ENCODE results near the gene TP53RK. TPM values are rescaled to one million over a fixed set of nuclear protein-coding genes. Genes with fewer than 3 reads are reported as not detected.

The TP53RK gene
- polyA plus RNA-seq, 3 donors from 2014 or later = 17.5 to 23.9 (median 18.4) TPM

DNA sequence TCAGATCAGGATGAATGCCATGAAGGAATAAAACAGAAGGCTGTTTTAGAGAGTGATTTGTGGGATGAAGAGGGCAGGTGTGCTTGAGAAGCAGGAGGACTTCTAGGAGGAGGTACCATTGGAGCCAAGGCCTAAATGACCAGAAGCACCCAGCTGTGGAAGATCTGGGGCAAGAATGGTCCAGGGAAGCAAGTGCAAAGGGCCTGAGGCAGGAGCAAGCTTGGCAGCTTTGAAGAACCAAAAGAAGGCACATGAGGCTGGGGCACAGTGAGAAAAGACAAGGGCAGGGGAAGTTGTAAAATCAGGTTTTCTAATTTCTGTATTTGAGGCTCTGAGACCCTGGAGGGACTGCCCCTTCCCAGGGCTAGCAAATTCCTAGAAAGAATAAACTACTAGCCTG, 47.8 kb downstream of the TP53RK start:
- Mint-ChIP-seq H3K27ac (no peak overlapping the region), H3K4me3 (no peak overlapping the region), H3K36me3 (no peaks in the 10 kb centered on the region), H3K4me1 (no peaks in the 10 kb centered on the region), H3K27me3 (ENCODE audit: low read depth in 3 of 3) (peaks cover 1 to 5% (median 3%) of the 10 kb centered on the region in 3 donors), H3K9me3 (no peaks in the 10 kb centered on the region)
- no peak for DNase-seq

DNA sequence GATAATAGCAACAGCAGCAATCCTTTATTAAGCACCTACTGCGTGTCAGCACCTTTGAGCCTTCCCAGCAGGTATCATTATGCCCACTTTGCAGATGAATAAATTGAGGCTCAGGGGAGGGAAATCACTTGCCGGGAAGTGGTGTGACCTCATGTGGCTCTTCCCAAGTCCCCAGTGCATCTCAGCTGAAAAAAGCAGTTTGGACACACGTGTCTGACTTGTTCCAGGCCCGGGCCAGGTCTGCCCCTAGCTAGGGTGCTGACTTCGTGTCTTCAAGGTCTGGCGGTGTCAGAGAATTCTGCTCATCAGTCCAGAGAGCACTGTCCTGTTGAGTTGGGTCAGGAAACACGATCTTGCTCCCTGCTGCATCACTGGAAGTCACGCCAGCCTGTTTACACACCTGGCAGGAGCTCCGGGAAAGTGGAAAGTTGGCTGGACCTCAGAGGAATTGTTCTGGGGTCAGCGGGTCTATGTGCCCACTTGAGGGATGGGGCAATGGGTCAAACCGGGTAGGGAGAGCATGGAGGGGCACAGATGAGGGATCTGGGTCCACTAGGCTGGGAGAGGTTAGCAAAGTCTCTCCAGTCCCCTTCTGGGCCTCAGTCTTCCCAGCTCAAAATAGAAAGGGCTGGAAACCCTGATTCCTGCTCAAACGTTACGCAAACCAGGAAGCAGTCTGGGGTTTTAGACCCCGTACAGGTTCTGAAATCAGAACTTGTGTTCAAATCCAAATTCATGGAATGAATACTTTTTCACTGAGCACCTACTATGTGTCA, 48.5 kb downstream of the TP53RK start:
- H3K27me3 Mint-ChIP-seq (ENCODE audit: low read depth in 3 of 3) = peaks cover 1 to 5% (median 3%) of the 10 kb centered on the region in 3 donors
- no peaks in the 10 kb centered on the region for H3K4me1 Mint-ChIP-seq
- no peak for DNase-seq
- H3K9me3 Mint-ChIP-seq = no peaks in the 10 kb centered on the region
- H3K27ac Mint-ChIP-seq = no peak overlapping the region
- peaks cover 0 to 3% (median 0%) of the 10 kb centered on the region in 3 donors for H3K36me3 Mint-ChIP-seq
- no peak overlapping the region for H3K4me3 Mint-ChIP-seq

DNA sequence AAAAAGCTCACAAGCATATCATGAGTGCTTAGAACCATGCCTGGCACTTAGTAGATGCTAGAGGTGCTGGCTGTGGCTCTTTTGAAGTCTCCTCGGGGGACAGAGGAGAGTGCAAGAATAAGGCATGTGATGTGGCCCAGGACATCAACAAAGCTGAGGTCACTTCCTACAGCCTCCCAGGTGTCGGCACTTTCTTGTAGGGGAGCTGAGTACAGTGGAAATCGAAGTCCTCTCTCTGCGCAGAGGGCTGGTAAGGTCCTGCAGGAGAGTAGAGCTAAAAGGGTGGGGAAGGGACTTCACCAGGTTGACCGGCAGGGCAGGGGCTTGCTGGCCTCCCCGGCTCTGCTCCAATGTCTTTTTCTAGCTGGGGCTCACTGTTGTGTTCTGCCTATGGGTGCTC, 49.2 kb downstream of the TP53RK start:
- peaks cover 0 to 6% (median 0%) of the 10 kb centered on the region in 3 donors for H3K36me3 Mint-ChIP-seq
- DNase-seq = no peak
- H3K27ac Mint-ChIP-seq = no peak overlapping the region
- H3K4me1 Mint-ChIP-seq = no peaks in the 10 kb centered on the region
- no peak overlapping the region for H3K4me3 Mint-ChIP-seq
- H3K27me3 Mint-ChIP-seq (ENCODE audit: low read depth in 3 of 3) = peaks cover 1 to 5% (median 4%) of the 10 kb centered on the region in 3 donors
- H3K9me3 Mint-ChIP-seq = no peaks in the 10 kb centered on the region

DNA sequence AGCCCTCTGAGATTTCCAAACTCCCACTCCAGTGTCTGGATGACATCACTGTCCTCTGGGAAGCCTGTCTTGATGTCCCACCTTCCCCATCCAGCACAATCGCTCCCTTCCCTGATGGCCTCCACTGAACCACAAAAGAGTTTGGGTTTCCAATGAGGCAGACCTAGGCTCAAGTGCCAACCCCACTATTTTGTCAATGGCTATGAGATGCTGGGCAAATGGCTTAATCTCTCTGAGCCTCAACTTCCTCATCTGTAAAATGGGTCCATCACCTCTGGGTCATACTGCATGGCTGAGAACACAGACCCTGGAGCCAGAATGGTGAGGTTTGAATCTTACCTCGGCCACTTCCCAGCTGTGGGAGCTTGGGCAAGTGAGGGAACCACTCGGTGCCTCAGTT, 49.7 kb downstream of the TP53RK start:
- Mint-ChIP-seq H3K9me3 (no peaks in the 10 kb centered on the region), H3K36me3 (peaks cover 0 to 6% (median 0%) of the 10 kb centered on the region in 3 donors), H3K27ac (no peak overlapping the region), H3K4me1 (no peaks in the 10 kb centered on the region), H3K27me3 (ENCODE audit: low read depth in 3 of 3) (peaks cover 1 to 6% (median 5%) of the 10 kb centered on the region in 3 donors), H3K4me3 (no peak overlapping the region)
- no peak for DNase-seq

DNA sequence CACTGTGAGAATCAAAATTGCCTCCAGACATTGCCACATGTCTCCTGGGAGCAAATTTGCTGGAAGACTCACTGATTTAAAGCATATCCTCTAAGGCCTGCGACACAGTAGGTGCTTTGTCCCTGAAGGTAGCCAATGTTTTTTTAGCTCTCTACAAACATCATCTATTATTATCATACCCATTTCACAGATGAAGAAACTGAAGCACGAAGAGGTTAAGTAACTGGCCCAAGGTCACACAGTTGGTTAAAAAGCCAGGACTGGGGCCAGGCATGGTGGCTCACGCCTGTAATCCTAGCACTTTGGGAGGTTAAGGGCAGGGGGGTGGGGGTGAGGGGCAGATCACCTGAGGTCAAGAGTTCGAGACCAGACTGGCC, 50.4 kb downstream of the TP53RK start:
- Mint-ChIP-seq H3K27ac (no peak overlapping the region), H3K4me1 (no peaks in the 10 kb centered on the region), H3K27me3 (ENCODE audit: low read depth in 3 of 3) (peaks cover 1 to 6% (median 5%) of the 10 kb centered on the region in 3 donors), H3K4me3 (no peak overlapping the region), H3K9me3 (no peaks in the 10 kb centered on the region), H3K36me3 (peaks cover 0 to 6% (median 0%) of the 10 kb centered on the region in 3 donors)
- no peak for DNase-seq

DNA sequence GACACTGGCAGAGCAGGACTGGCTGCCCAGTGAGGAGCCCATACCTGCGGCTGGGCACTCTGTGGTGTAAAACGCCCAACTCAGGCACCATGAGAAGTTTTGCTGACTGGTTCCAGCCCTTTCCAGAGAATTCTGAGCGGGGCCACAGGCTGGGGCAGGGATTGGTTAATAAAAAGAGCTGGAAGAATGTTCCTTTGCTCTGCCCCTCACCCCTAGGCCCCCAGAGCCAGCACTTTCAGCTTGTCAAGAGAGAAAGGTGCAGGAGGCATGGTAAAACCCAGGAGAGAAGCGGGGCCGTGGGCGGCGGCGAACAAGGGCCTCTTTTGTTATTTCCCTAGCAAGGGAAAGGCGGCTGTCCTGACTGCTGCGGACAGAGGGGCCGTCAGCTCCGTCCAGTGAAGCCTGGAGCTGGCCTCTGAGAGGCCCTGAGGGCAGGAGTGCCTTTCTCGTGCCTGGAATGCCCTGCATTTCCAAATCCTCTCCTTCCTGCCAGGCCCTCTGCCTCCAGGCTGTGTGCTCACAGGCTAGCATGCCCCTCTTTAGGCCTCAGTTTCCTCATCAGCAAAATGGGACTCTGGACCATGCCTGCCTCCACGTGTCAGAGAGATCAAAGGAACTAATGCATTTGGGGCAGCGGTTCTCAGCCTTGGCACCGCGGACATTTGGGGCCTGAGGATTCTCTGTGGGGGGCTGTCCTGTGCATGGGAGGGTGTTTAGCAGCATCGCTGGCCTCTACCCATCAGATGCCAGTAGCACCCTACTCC, 50.9 kb downstream of the TP53RK start:
- Mint-ChIP-seq H3K36me3 (peaks cover 0 to 6% (median 0%) of the 10 kb centered on the region in 3 donors), H3K27ac (no peak overlapping the region), H3K4me3 (no peak overlapping the region), H3K9me3 (no peaks in the 10 kb centered on the region), H3K27me3 (ENCODE audit: low read depth in 3 of 3) (peaks cover 1 to 7% (median 6%) of the 10 kb centered on the region in 3 donors), H3K4me1 (no peaks in the 10 kb centered on the region)
- no peak for DNase-seq

DNA sequence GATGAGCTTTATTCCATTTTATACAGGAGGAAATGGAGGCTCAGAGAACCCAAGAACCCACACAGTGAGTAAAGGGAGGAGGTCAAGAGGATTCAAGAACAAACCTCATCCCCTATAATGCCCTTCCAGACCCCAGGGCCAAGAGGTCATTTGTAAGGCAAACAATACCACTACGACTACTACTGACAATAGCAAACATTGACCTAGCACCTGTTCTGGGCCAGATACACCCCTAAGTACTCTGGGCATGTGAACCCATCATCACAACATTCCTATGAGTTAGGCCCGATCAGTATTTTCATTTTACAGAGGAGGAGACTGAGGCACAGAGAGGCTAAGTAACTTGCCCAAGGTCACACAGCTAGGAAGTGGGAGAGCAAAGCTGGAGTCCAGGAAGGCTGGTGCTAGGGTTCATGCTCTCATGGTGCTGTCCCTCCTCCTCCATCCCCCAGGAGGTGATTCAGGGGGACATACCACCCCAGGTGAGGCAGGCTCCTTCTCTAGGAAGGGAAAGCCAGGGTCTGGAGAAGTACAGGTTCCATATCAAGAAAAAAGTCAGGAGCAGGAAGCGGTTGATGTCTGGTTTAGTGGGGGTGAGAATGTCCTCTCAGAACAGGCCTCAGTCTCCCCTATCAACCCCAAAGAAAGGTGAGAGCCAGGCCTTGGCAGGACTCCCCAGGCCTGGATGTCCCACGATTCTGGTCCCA, 51.7 kb downstream of the TP53RK start:
- H3K27me3 Mint-ChIP-seq (ENCODE audit: low read depth in 3 of 3) = peaks cover 3 to 7% (median 6%) of the 10 kb centered on the region in 3 donors
- peaks cover 0 to 6% (median 0%) of the 10 kb centered on the region in 3 donors for H3K36me3 Mint-ChIP-seq
- H3K4me1 Mint-ChIP-seq = no peaks in the 10 kb centered on the region
- no peak overlapping the region for H3K27ac Mint-ChIP-seq
- no peak overlapping the region for H3K4me3 Mint-ChIP-seq
- DNase-seq = no peak
- H3K9me3 Mint-ChIP-seq = no peaks in the 10 kb centered on the region

DNA sequence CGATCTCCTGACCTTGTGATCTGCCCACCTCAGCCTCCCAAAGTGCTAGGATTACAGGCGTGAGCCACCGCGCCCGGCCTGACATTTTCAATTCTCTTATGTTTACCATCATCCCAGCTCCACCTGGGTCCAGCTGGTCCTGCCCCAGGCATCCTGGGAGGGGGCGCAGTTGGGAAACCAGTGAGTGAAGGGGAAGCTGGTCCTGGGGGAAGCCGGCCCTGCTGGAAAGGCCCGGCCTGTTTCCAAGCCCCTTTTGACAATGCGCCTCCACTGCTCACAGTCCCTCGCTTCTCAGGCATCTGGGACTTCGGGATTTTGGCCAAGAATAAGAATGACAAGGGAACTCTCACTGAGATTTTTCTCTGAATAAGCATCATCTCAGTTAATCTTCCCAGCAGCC, 52.2 kb downstream of the TP53RK start:
- Mint-ChIP-seq H3K9me3 (no peaks in the 10 kb centered on the region), H3K4me1 (no peaks in the 10 kb centered on the region), H3K36me3 (peaks cover 0 to 6% (median 0%) of the 10 kb centered on the region in 3 donors), H3K27me3 (ENCODE audit: low read depth in 3 of 3) (peaks cover 3 to 6% (median 4%) of the 10 kb centered on the region in 3 donors), H3K27ac (no peak overlapping the region), H3K4me3 (no peak overlapping the region)
- no peak for DNase-seq

DNA sequence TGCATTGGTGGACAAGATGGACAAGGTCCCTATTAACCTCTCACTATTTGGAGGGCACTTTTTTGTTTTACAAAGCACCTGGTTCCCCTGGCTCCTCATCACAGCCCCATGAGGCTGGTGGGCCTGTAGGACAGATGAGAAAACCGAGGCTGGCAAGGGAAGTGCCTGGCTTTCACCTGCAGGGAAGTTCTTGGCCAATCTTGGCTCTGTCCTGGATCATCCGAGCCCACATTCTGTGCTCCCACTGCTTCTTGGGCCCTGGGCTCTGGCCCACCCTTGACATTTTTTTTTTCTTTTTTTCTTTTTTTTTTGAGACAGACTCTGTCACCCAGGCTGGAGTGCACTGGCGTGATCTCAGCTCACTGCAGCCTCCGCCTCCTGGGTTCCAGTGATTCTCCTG, 52.7 kb downstream of the TP53RK start:
- Mint-ChIP-seq H3K27me3 (ENCODE audit: low read depth in 3 of 3) (peaks cover 3 to 7% (median 4%) of the 10 kb centered on the region in 3 donors), H3K4me1 (peaks cover under 1% of the 10 kb centered on the region in 2 donors), H3K27ac (no peak overlapping the region), H3K9me3 (no peaks in the 10 kb centered on the region), H3K4me3 (no peak overlapping the region), H3K36me3 (peaks cover 0 to 6% (median 0%) of the 10 kb centered on the region in 3 donors)
- no peak for DNase-seq

DNA sequence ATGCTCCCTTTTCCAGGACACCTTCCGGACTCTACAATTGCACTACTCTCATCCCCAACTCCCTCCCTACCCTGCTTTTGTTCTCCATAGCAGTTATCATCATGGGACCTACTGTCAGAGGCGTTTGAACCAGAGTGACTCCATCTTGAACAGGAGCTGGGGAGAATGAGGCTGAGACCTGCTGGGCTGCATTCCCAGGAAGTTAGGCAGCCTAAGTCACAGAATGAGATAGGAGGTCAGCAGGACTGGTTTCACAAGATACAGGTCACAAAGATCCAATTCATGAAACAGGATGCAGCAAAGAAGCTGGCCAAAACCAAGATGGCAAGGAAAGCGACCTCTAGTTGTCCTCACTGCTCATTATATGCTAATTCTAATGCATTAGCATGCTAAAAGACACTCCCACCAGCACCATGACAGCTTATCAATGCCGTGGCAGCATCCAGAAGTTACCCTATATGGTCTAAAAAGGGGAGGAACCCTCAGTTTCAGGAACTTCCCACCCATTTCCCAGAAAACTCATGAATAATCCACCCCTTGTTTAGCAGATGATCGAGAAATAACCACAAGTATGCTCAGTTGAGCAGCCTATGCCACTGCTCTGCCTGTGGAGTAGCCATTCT, 53.6 kb downstream of the TP53RK start:
- no peak for DNase-seq
- Mint-ChIP-seq H3K27me3 (ENCODE audit: low read depth in 3 of 3) (peaks cover 3 to 8% (median 4%) of the 10 kb centered on the region in 3 donors), H3K36me3 (peaks cover 0 to 6% (median 0%) of the 10 kb centered on the region in 3 donors), H3K4me3 (no peak overlapping the region), H3K9me3 (no peaks in the 10 kb centered on the region), H3K4me1 (peaks cover 3 to 8% of the 10 kb centered on the region in 2 donors), H3K27ac (no peak overlapping the region)

DNA sequence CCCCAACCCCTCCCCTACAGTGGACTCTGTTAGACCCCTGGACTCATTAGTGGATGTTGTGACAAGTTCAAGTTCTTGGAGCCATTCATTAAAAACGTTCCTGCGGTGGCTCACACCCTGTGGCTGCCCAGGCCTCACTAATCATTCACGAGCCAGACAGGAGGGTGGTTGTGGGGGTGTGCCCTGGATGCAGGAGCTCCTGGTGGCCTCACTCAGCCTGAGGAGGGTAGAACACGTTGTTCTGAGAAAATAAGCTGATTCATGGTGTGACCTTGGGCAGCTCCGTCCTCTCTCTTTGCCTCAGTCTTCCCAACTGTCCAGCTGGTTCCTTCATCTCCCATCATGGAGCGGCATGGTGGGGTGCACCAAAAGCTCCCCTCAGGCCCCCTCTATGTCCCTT, 54.7 kb downstream of the TP53RK start:
- Mint-ChIP-seq H3K36me3 (peaks cover 0 to 6% (median under 1%) of the 10 kb centered on the region in 3 donors), H3K9me3 (peaks cover 0 to 5% (median under 1%) of the 10 kb centered on the region in 6 donors), H3K4me3 (no peak overlapping the region), H3K27ac (no peak overlapping the region), H3K4me1 (peaks cover 5 to 8% of the 10 kb centered on the region in 2 donors), H3K27me3 (ENCODE audit: low read depth in 3 of 3) (peaks cover 6 to 12% (median 7%) of the 10 kb centered on the region in 3 donors)
- no peak for DNase-seq
